ENCODE results near the gene NF2. TPM values are rescaled to one million over a fixed set of nuclear protein-coding genes. Genes with fewer than 3 reads are reported as not detected.

The NF2 gene
- total and polyA plus RNA-seq, 8 donors, result 5.8 to 37.6 (median 18.3) TPM

DNA sequence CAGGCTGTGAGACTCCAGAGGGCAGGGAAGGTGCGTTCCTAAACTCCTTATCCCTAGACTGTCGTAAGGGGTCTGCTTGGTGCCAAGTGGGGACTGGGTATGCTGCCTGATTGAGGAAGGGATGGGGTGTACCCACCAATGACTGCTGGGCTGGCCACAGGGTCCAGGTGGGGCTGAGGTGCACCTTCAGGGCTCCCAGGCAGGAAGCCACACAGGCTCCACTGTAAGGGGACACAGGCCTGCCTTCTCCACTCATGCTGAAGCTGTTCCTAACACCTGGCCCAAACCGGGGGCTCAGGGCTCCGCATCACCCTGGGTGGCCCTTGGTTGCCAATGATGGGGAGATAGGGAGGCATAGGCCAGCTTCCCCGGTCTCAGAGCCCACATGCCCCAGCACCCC lies 136.8 kb downstream of the NF2 start:
- 94 to 98% (median 95%) methylated on average over 4 to 5 of the region's 5 CpGs for WGBS, 5 donors
- no peak overlapping the region for H3K4me3 ChIP-seq
- TF ChIP-seq, protein P1, sequence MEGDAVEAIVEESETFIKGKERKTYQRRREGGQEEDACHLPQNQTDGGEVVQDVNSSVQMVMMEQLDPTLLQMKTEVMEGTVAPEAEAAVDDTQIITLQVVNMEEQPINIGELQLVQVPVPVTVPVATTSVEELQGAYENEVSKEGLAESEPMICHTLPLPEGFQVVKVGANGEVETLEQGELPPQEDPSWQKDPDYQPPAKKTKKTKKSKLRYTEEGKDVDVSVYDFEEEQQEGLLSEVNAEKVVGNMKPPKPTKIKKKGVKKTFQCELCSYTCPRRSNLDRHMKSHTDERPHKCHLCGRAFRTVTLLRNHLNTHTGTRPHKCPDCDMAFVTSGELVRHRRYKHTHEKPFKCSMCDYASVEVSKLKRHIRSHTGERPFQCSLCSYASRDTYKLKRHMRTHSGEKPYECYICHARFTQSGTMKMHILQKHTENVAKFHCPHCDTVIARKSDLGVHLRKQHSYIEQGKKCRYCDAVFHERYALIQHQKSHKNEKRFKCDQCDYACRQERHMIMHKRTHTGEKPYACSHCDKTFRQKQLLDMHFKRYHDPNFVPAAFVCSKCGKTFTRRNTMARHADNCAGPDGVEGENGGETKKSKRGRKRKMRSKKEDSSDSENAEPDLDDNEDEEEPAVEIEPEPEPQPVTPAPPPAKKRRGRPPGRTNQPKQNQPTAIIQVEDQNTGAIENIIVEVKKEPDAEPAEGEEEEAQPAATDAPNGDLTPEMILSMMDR (IDR thresholded peaks at IDR 0.05), result no peak
- TF ChIP-seq POLR2A (IDR thresholded peaks at IDR 0.05) (no peak), POLR2AphosphoS5 (IDR thresholded peaks at IDR 0.05) (no peak), EP300 (IDR thresholded peaks at IDR 0.05) (no peak)
- no peak for DNase-seq
- H3K9me3 ChIP-seq, result no peaks in the 10 kb centered on the region
- intact Hi-C loops (cut with DNase I; ENCODE audit: low total_unique reads), result no loop called here
- H3K4me1 ChIP-seq, result no peaks in the 10 kb centered on the region
- no peak overlapping the region for H3K27ac ChIP-seq
- H3K36me3 ChIP-seq, result peaks cover 0 to 93% (median 80%) of the 10 kb centered on the region in 4 donors
- H3K27me3 ChIP-seq, result no peaks in the 10 kb centered on the region

- no peak for DNase-seq
- Histone ChIP-seq H3K4me3 (no peak overlapping the region), H3K27ac (no peak overlapping the region), H3K4me1 (no peaks in the 10 kb centered on the region), H3K36me3 (peaks cover 3 to 100% (median 86%) of the 10 kb centered on the region in 4 donors), H3K27me3 (no peaks in the 10 kb centered on the region), H3K9me3 (no peaks in the 10 kb centered on the region)
- TF ChIP-seq EP300 (IDR thresholded peaks at IDR 0.05) (no peak), POLR2A (IDR thresholded peaks at IDR 0.05) (no peak), POLR2AphosphoS5 (IDR thresholded peaks at IDR 0.05) (no peak)
- TF ChIP-seq, protein P1 (IDR thresholded peaks at IDR 0.05), result no peak
- intact Hi-C loops (cut with DNase I; ENCODE audit: low total_unique reads), result no loop called here
- 80 to 90% (median 88%) methylated on average over 2 of the region's 2 CpGs for WGBS, 5 donors
Measured at GRCh38 chr22:29741926-29742325, 138.5 kb downstream of the NF2 start.

DNA sequence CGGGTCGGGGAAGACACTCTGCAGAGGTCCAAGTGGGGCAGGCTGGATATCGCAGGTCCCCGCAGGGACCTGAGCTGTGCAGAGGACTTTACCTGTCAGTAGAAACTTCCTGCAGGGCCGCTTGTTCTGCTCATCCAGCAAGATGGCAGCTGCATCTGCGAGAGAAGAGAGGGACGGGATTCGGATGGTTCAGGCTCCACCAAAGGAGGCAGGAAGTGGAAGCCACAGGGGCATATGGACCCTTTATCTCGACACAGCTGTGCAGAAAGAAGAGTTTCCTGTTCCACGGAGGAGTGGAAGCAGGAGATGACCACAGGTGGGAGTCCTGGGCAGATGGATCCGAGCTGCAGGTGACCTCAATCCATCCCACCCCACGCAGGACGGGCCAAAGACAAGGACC lies 138.9 kb downstream of the NF2 start:
- intact Hi-C loops (cut with DNase I; ENCODE audit: low total_unique reads), result no loop called here
- H3K4me3 ChIP-seq, result no peak overlapping the region
- H3K4me1 ChIP-seq, result no peaks in the 10 kb centered on the region
- TF ChIP-seq POLR2A (IDR thresholded peaks at IDR 0.05), result no peak
- TF ChIP-seq, protein P1 (IDR thresholded peaks at IDR 0.05), result no peak
- no peak for TF ChIP-seq EP300 (IDR thresholded peaks at IDR 0.05)
- TF ChIP-seq POLR2AphosphoS5 (IDR thresholded peaks at IDR 0.05), result no peak
- H3K27me3 ChIP-seq, result no peaks in the 10 kb centered on the region
- H3K36me3 ChIP-seq, result peaks cover 7 to 100% (median 89%) of the 10 kb centered on the region in 4 donors
- 78 to 84% (median 82%) methylated on average over 11 to 13 of the region's 13 CpGs for WGBS, 5 donors
- no peak for DNase-seq
- H3K27ac ChIP-seq, result no peak overlapping the region
- no peaks in the 10 kb centered on the region for H3K9me3 ChIP-seq

DNA sequence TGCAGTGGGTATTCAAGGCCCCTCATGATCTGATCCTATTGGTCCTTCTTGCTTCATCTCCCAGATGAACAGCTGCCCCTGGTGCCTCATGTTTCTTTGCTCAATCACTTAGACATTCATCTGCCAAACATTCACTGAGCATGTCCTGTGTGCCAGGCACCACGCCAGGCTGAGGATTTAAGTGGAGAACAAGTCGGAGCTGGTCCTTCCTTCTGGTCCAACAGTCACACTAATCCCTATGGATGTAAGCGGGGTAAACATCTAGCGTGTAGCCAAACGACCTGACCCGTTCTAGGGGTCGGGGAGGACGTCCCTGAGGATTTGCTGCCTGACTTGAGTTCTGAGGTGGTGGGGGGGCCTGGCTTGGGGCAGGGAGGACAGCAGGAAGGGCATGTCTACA lies 141.5 kb downstream of the NF2 start:
- Histone ChIP-seq H3K4me3 (no peak overlapping the region), H3K4me1 (no peaks in the 10 kb centered on the region), H3K27ac (no peak overlapping the region), H3K36me3 (peaks cover 17 to 90% (median 78%) of the 10 kb centered on the region in 4 donors), H3K9me3 (no peaks in the 10 kb centered on the region), H3K27me3 (no peaks in the 10 kb centered on the region)
- peak; percentile 35 to 57 for DNase-seq
- TF ChIP-seq POLR2AphosphoS5 (IDR thresholded peaks at IDR 0.05) (no peak), POLR2A (IDR thresholded peaks at IDR 0.05) (no peak), EP300 (IDR thresholded peaks at IDR 0.05) (no peak)
- TF ChIP-seq, protein P1 (IDR thresholded peaks at IDR 0.05), result no peak
- WGBS, 5 donors, result 58 to 73% (median 69%) methylated on average over 8 of the region's 8 CpGs
- intact Hi-C loops (cut with DNase I; ENCODE audit: low total_unique reads), result no loop called here
